ENCODE results near the gene HECW1. TPM values are rescaled to one million over a fixed set of nuclear protein-coding genes. Genes with fewer than 3 reads are reported as not detected.

Gene HECW1
- total and polyA plus RNA-seq, 2 of the 8 experiments (the other 6 are each of a cell fraction or from before 2014, with no cell fraction given), result 2.9 to 12.7 TPM

DNA sequence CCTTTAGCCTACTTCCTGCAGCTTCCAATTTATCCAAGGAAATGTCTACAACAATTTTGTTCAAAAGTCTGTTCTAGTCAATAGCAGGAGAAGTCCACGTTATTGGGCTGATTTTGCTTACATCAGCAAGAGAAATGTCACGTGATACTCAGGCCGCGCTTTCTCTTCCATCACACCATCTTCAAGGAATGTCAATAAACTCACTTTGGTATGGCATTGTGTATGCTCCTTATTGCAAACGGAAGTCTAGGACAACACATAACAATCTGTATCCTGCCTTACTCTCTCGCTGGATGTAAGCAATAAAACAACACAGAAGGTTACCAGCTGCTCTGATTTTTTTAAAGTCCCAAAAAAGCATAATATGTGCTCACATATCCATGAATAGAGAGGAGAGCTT is 453.3 kb downstream of the HECW1 start:
- H3K18ac ChIP-seq (ENCODE audit: extremely low read depth, low read length), result no peak overlapping the region
- H2BK5ac ChIP-seq (ENCODE audit: low read depth, low read length), result no peak overlapping the region
- H3K79me2 ChIP-seq (ENCODE audit: control insufficient read depth in 1 of 2, insufficient read depth in 2 of 2, low read length in 2 of 2), result no peaks in the 10 kb centered on the region
- no peaks in the 10 kb centered on the region for H3K9me3 ChIP-seq (ENCODE audit: insufficient read depth in 2 of 2, low read depth in 1 of 2, low read length in 1 of 2)
- H2BK120ac ChIP-seq (replicated peaks; ENCODE audit: low read depth, low read length), result no peak overlapping the region
- no peak overlapping the region; the same call in 1 of the 2 replicates for H2AFZ ChIP-seq (ENCODE audit: low read length)
- no peak overlapping the region for H3K14ac ChIP-seq (ENCODE audit: insufficient read length)
- H3K27me3 ChIP-seq (replicated peaks in 1 of 4; ENCODE audit: control insufficient read depth in 3 of 4, extremely low read depth in 1 of 4, insufficient read depth in 3 of 4, low read length in 3 of 4), result no peaks in the 10 kb centered on the region
- DNase-seq (ENCODE audit: low read depth in 1 of 2, low spot score in 2 of 2) (no peak), FAIRE-seq (peak; percentile 7)
- WGBS, 2 experiments (ENCODE audit: extremely low coverage in 1 of 2, insufficient coverage in 1 of 2, insufficient read length in 1 of 2, insufficient replicate concordance in 2 of 2, low coverage in 1 of 2, low lambda C conversion rate in 2 of 2, missing lambda C conversion rate in 1 of 2), result 87% methylated on average over 6 of the region's 6 CpGs; no CpG with 5 or more reads in 1 of the 2 experiments
- no peak overlapping the region for H3K56ac ChIP-seq (replicated peaks; ENCODE audit: insufficient read length, low read depth, low read length)
- no peak overlapping the region for H4K91ac ChIP-seq (replicated peaks; ENCODE audit: insufficient read length, low read length)
- CTCF ChIA-PET (ENCODE audit: partially characterized antibody), result interaction anchor here (0.7 to 8.5 kb wide), 3 partner anchors 13 to 54 kb away, joined by 3 to 44 read pairs (median 4); partner anchors contain the start of gene STK17A
- no peak overlapping the region for H3K23ac ChIP-seq (ENCODE audit: insufficient read length)
- no peaks in the 10 kb centered on the region for H3K79me1 ChIP-seq (ENCODE audit: low read depth, low read length)
- POLR2A ChIA-PET (ENCODE audit: partially characterized antibody), result interaction anchor here (1.0 kb wide), 1 partner anchor 164 kb away, joined by 3 read pairs; the partner anchor contains the start of gene COA1
- no peaks in the 10 kb centered on the region for H4K20me1 ChIP-seq (replicated peaks in 1 of 2; ENCODE audit: control insufficient read depth in 1 of 2, insufficient read depth in 2 of 2, low read length in 2 of 2)
- H3K23me2 ChIP-seq (ENCODE audit: low read depth, low read length), result no peaks in the 10 kb centered on the region
- H3K9ac ChIP-seq (replicated peaks in 1 of 4; ENCODE audit: extremely low read depth in 1 of 4, low read depth in 3 of 4, low read length in 3 of 4), result no peak overlapping the region
- H3K4me1 ChIP-seq (replicated peaks in 1 of 4; ENCODE audit: control insufficient read depth in 3 of 4, insufficient read depth in 4 of 4, low read length in 3 of 4), result no peaks in the 10 kb centered on the region
- no peak overlapping the region for H2BK20ac ChIP-seq (ENCODE audit: low read length)
- no peak overlapping the region for H3K4me3 ChIP-seq (ENCODE audit: extremely low read depth in 1 of 4, insufficient read depth in 2 of 4, low read depth in 3 of 4, low read length in 4 of 4)
- H2BK15ac ChIP-seq (ENCODE audit: low read length), result no peak overlapping the region
- no peak overlapping the region for H2AK5ac ChIP-seq (ENCODE audit: low read depth, low read length)
- no peaks in the 10 kb centered on the region for H3K36me3 ChIP-seq (ENCODE audit: control insufficient read depth in 2 of 4, insufficient read depth in 4 of 4, low read length in 3 of 4)
- H3K4ac ChIP-seq (replicated peaks; ENCODE audit: insufficient read length, low read depth, low read length), result no peak overlapping the region
- H4K8ac ChIP-seq (ENCODE audit: extremely low read depth, insufficient read depth, low read length), result no peak overlapping the region
- H3K27ac ChIP-seq (ENCODE audit: low read depth, low read length), result no peak overlapping the region
- no peak overlapping the region for H2BK12ac ChIP-seq (ENCODE audit: low read depth, low read length)
- no peak overlapping the region for H3K4me2 ChIP-seq (ENCODE audit: insufficient read depth in 1 of 2, low read depth in 2 of 2, low read length in 2 of 2)
- no peak overlapping the region for H4K5ac ChIP-seq (ENCODE audit: insufficient read length, low read depth, low read length)
- TF ChIP-seq SP1 (IDR thresholded peaks at IDR 0.05; ENCODE audit: low read depth, low read length) (no peak), SAP30 (IDR thresholded peaks at IDR 0.05; ENCODE audit: insufficient read depth, insufficient replicate concordance, low read length) (no peak), KDM5A (IDR thresholded peaks at IDR 0.05; ENCODE audit: low read length) (no peak), TCF12 (IDR thresholded peaks at IDR 0.05; ENCODE audit: low read depth, low read length) (no peak), SRF (IDR thresholded peaks at IDR 0.05; ENCODE audit: low read depth, low read length) (no peak), SIX5 (IDR thresholded peaks at IDR 0.05; ENCODE audit: low read depth, low read length) (no peak), TEAD4 (IDR thresholded peaks at IDR 0.05; ENCODE audit: low read depth, low read length) (no peak), CEBPB (IDR thresholded peaks at IDR 0.05; ENCODE audit: low read depth, low read length) (no peak), GTF2F1 (IDR thresholded peaks at IDR 0.05; ENCODE audit: borderline replicate concordance, low read depth, low read length) (no peak), HDAC6 (IDR thresholded peaks at IDR 0.05; ENCODE audit: low read depth, low read length) (no peak)
- TF ChIP-seq, protein P1, sequence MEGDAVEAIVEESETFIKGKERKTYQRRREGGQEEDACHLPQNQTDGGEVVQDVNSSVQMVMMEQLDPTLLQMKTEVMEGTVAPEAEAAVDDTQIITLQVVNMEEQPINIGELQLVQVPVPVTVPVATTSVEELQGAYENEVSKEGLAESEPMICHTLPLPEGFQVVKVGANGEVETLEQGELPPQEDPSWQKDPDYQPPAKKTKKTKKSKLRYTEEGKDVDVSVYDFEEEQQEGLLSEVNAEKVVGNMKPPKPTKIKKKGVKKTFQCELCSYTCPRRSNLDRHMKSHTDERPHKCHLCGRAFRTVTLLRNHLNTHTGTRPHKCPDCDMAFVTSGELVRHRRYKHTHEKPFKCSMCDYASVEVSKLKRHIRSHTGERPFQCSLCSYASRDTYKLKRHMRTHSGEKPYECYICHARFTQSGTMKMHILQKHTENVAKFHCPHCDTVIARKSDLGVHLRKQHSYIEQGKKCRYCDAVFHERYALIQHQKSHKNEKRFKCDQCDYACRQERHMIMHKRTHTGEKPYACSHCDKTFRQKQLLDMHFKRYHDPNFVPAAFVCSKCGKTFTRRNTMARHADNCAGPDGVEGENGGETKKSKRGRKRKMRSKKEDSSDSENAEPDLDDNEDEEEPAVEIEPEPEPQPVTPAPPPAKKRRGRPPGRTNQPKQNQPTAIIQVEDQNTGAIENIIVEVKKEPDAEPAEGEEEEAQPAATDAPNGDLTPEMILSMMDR (IDR thresholded peaks at IDR 0.05; ENCODE audit: control extremely low read depth in 1 of 3, insufficient read depth in 1 of 3, low read depth in 1 of 3, low read length in 3 of 3), result no peak

Data from H1 (cell line).